Right renal cortex interstitium (tissue), 3 donors: Measurements from ENCODE around the gene KIAA0232. TPM values are rescaled to one million over a fixed set of nuclear protein-coding genes. Genes with fewer than 3 reads are reported as not detected.
"Not testable (repeated sequence)": the region's sequence is repeated elsewhere in the genome, so short reads cannot be mapped to it uniquely, and the experiment has no call there.

Source experiments
- DNase-seq, 3 donors: peaks; one replicate each; pipeline ENCODE4 v3.0.0-alpha.2; 2013; ENCODE audit warnings: low read depth in 3 of 3, low spot score in 2 of 3
- polyA plus RNA-seq, 3 donors: library from polyadenylated mRNA; unstranded; fragments of 120-200 nt; gene quantifications; one replicate each; pipeline ENCODE4 v1.2.1, GENCODE V29; 2013; ENCODE audit not compliant: insufficient read length in 3 of 3

KIAA0232 gene
- polyA plus RNA-seq, 3 donors: 43.9 to 46.6 (median 45.8) TPM

- no peak for DNase-seq
Measured at GRCh38 chr4:6875431-6875831, 92.9 kb downstream of the KIAA0232 start.

- DNase-seq: no peak
Measured at GRCh38 chr4:6876440-6876839, 93.9 kb downstream of the KIAA0232 start.

- no peak for DNase-seq
Measured at GRCh38 chr4:6877067-6877466, 94.5 kb downstream of the KIAA0232 start.

- no peak for DNase-seq
Measured at GRCh38 chr4:6878451-6879059, 96.0 kb downstream of the KIAA0232 start.

GRCh38 chr4:6880691-6881090 is 98.2 kb downstream of the KIAA0232 start:
- no peak for DNase-seq

GRCh38 chr4:6881908-6882307 is 99.4 kb downstream of the KIAA0232 start:
- no peak for DNase-seq

GRCh38 chr4:6884341-6884870 is 101.9 kb downstream of the KIAA0232 start:
- no peak for DNase-seq

GRCh38 chr4:6885953-6886557 is 103.5 kb downstream of the KIAA0232 start:
- DNase-seq: no peak

- no peak for DNase-seq
Measured at GRCh38 chr4:6886886-6887285, 104.4 kb downstream of the KIAA0232 start.

- DNase-seq: no peak
Measured at GRCh38 chr4:6887591-6888371, 105.3 kb downstream of the KIAA0232 start.

- no peak for DNase-seq
Measured at GRCh38 chr4:6888506-6889071, 106.1 kb downstream of the KIAA0232 start.

GRCh38 chr4:6889101-6889735 is 106.7 kb downstream of the KIAA0232 start:
- no peak for DNase-seq

GRCh38 chr4:6889736-6890324 is 107.3 kb downstream of the KIAA0232 start:
- DNase-seq: no peak

GRCh38 chr4:6890358-6890757 is 107.8 kb downstream of the KIAA0232 start:
- no peak for DNase-seq

GRCh38 chr4:6890971-6891370 is 108.4 kb downstream of the KIAA0232 start:
- not testable (repeated sequence) for DNase-seq

GRCh38 chr4:6891436-6892170 is 109.1 kb downstream of the KIAA0232 start:
- no peak for DNase-seq

GRCh38 chr4:6892190-6892908 is 109.8 kb downstream of the KIAA0232 start:
- DNase-seq: no peak

- no peak for DNase-seq
Measured at GRCh38 chr4:6892909-6893202, 110.3 kb downstream of the KIAA0232 start.

- DNase-seq: no peak
Measured at GRCh38 chr4:6893449-6894085, 111.0 kb downstream of the KIAA0232 start.
